ENCODE measurements around the gene DAB2. TPM values are rescaled to one million over a fixed set of nuclear protein-coding genes. Genes with fewer than 3 reads are reported as not detected.

The DAB2 gene
- total RNA-seq, 1 experiment from 2014 or later, result 14.1 TPM

DNA sequence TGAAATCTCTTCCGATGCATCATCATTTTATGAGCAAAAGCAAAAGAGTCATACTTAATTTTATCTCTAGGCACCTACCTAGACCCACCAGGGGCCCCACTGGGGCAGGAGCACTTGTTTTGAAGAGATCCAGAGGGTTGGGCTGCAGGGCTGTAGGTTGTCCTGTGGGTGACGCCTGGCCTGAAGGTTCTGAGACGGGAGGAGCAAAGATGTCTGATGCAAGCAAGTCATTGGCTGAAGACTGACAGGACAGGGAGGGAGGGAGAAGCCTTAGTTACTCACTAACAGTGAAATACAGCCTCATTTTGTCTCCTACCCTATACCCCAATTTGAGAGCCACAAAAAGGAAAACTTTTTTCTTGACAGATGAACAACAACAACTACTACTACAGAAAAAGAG is 43.4 kb downstream of the DAB2 start:
- CTCF ChIA-PET, result no interaction called here

DNA sequence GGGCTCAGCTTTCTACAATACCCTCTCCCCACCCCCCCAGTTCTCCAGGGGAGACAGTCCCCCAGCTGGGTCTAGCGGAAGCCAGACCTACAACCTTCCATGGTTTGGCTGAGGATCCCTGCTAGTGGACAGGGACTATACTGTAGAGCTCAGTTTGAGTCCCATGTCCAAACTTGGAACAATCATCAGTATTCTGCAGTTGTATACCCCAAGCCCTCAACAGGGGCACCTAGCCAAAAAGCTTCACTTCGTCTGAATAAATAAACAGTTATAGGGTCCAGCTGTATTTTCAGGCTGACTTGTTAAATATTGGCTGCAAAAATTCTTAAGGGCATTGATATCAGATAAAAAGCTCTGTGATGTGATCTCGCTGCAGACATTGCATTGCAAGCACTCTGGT is 45.1 kb downstream of the DAB2 start:
- H3F3A ChIP-seq (ENCODE audit: low read length, unreplicated experiment), result no peaks in the 10 kb centered on the region
- intact Hi-C loops (cut with micrococcal nuclease), result loop anchor here (5.0 kb wide), 1 partner anchor 162 kb away; the partner anchor contains the start of gene FYB1
- BruUV-seq (replicated peaks), result no TSS peak
- H2AFZ ChIP-seq (ENCODE audit: low read length), result no peak overlapping the region
- TF ChIP-seq, protein P1, sequence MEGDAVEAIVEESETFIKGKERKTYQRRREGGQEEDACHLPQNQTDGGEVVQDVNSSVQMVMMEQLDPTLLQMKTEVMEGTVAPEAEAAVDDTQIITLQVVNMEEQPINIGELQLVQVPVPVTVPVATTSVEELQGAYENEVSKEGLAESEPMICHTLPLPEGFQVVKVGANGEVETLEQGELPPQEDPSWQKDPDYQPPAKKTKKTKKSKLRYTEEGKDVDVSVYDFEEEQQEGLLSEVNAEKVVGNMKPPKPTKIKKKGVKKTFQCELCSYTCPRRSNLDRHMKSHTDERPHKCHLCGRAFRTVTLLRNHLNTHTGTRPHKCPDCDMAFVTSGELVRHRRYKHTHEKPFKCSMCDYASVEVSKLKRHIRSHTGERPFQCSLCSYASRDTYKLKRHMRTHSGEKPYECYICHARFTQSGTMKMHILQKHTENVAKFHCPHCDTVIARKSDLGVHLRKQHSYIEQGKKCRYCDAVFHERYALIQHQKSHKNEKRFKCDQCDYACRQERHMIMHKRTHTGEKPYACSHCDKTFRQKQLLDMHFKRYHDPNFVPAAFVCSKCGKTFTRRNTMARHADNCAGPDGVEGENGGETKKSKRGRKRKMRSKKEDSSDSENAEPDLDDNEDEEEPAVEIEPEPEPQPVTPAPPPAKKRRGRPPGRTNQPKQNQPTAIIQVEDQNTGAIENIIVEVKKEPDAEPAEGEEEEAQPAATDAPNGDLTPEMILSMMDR (conservative IDR thresholded peaks at IDR 0.05; ENCODE audit: low read depth, low read length), result no peak
- TF ChIP-seq EZH2 (IDR thresholded peaks at IDR 0.05; ENCODE audit: low read length, unreplicated experiment) (no peak), EZH2phosphoT487 (IDR thresholded peaks at IDR 0.05; ENCODE audit: borderline replicate concordance, low read length) (no peak)
- no peaks in the 10 kb centered on the region for H3K79me2 ChIP-seq (ENCODE audit: low read length)
- no peak overlapping the region for H3K9ac ChIP-seq (ENCODE audit: low read length)
- ChIA-PET CTCF (interaction anchor here (1.5 kb wide), 1 partner anchor 45 kb away, joined by 4 read pairs; the partner anchor contains the start of gene DAB2), POLR2A (ENCODE audit: unreplicated experiment) (no interaction called here)
- no peaks in the 10 kb centered on the region for H3K9me2 ChIP-seq (replicated peaks; ENCODE audit: low read length)
- no peaks in the 10 kb centered on the region for H3K9me3 ChIP-seq (ENCODE audit: low read length)
- H3K4me3 ChIP-seq (ENCODE audit: low read length), result no peak overlapping the region
- DNase-seq, result no peak
- no peak overlapping the region for H3K4me2 ChIP-seq (ENCODE audit: low read length)
- ATAC-seq, result no peak
- H3K27me3 ChIP-seq (ENCODE audit: low read length), result no peaks in the 10 kb centered on the region
- no peaks in the 10 kb centered on the region for H4K20me1 ChIP-seq (ENCODE audit: low read length)
- no peak overlapping the region for H3K27ac ChIP-seq (ENCODE audit: low read length)
- H3K4me1 ChIP-seq (ENCODE audit: insufficient read depth, low read length), result no peaks in the 10 kb centered on the region
- no peaks in the 10 kb centered on the region; the same call in 1 of the 2 replicates for H3K36me3 ChIP-seq (ENCODE audit: low read depth, low read length)

More for the DNA sequence above, 43.4 kb downstream of the DAB2 start:
- H4K20me1 ChIP-seq (ENCODE audit: low read length), result no peaks in the 10 kb centered on the region
- H3K9ac ChIP-seq (ENCODE audit: low read length), result no peak overlapping the region
- intact Hi-C loops (cut with micrococcal nuclease), result no loop called here
- DNase-seq, result no peak
- TF ChIP-seq, protein P1 (conservative IDR thresholded peaks at IDR 0.05; ENCODE audit: low read depth, low read length), result no peak
- TF ChIP-seq EZH2phosphoT487 (IDR thresholded peaks at IDR 0.05; ENCODE audit: borderline replicate concordance, low read length) (no peak), EZH2 (IDR thresholded peaks at IDR 0.05; ENCODE audit: low read length, unreplicated experiment) (no peak)
- no peaks in the 10 kb centered on the region for H3K27me3 ChIP-seq (ENCODE audit: low read length)
- no peaks in the 10 kb centered on the region for H3K79me2 ChIP-seq (ENCODE audit: low read length)
- H3K4me3 ChIP-seq (ENCODE audit: low read length), result no peak overlapping the region
- BruUV-seq (replicated peaks), result no TSS peak
- no peak overlapping the region for H3K27ac ChIP-seq (ENCODE audit: low read length)
- no peaks in the 10 kb centered on the region for H3K4me1 ChIP-seq (ENCODE audit: insufficient read depth, low read length)
- no peaks in the 10 kb centered on the region for H3F3A ChIP-seq (ENCODE audit: low read length, unreplicated experiment)
- POLR2A ChIA-PET (ENCODE audit: unreplicated experiment), result no interaction called here
- H3K9me2 ChIP-seq (replicated peaks; ENCODE audit: low read length), result no peaks in the 10 kb centered on the region
- no peak for ATAC-seq
- no peaks in the 10 kb centered on the region for H3K9me3 ChIP-seq (ENCODE audit: low read length)
- H2AFZ ChIP-seq (ENCODE audit: low read length), result no peak overlapping the region
- no peak overlapping the region for H3K4me2 ChIP-seq (ENCODE audit: low read length)
- no peaks in the 10 kb centered on the region; the same call in 1 of the 2 replicates for H3K36me3 ChIP-seq (ENCODE audit: low read depth, low read length)

DNA sequence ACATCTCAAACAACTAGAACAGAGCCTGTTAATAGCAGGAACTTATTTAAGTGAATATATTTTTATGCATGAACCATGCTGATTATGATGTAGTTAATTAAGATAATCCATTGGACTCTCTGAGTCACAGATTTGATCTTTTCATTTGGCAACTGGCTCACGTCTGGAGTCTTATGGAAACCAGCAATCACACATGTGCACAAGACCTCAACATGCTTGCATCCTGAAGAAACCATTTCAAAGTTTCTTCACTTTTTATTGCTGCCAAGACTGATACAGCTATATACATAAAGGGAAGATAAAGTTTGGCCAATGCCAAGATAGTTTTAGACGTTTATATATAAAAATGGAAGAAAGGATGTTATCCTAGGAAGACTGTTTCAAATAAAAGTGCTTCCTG is 47.2 kb downstream of the DAB2 start:
- CTCF ChIA-PET, result interaction anchor here (0.6 kb wide), 1 partner anchor 169 kb away, joined by 4 read pairs; no protein-coding TSS in a partner anchor
- POLR2A ChIA-PET (ENCODE audit: unreplicated experiment), result no interaction called here
- no peak overlapping the region for H2AFZ ChIP-seq (ENCODE audit: low read length)
- no peak overlapping the region for H3K4me3 ChIP-seq (ENCODE audit: low read length)
- H4K20me1 ChIP-seq (ENCODE audit: low read length), result no peaks in the 10 kb centered on the region
- BruUV-seq (replicated peaks), result no TSS peak
- DNase-seq, result no peak
- ATAC-seq, result no peak
- H3K9ac ChIP-seq (ENCODE audit: low read length), result no peak overlapping the region
- H3K79me2 ChIP-seq (ENCODE audit: low read length), result no peaks in the 10 kb centered on the region
- H3K4me2 ChIP-seq (ENCODE audit: low read length), result no peak overlapping the region
- H3K4me1 ChIP-seq (ENCODE audit: insufficient read depth, low read length), result no peaks in the 10 kb centered on the region
- H3K27me3 ChIP-seq (ENCODE audit: low read length), result no peaks in the 10 kb centered on the region
- TF ChIP-seq EZH2phosphoT487 (IDR thresholded peaks at IDR 0.05; ENCODE audit: borderline replicate concordance, low read length), result no peak
- no peak for TF ChIP-seq EZH2 (IDR thresholded peaks at IDR 0.05; ENCODE audit: low read length, unreplicated experiment)
- TF ChIP-seq, protein P1 (conservative IDR thresholded peaks at IDR 0.05; ENCODE audit: low read depth, low read length), result no peak
- H3K9me3 ChIP-seq (ENCODE audit: low read length), result no peaks in the 10 kb centered on the region
- H3K9me2 ChIP-seq (replicated peaks; ENCODE audit: low read length), result no peaks in the 10 kb centered on the region
- no peaks in the 10 kb centered on the region for H3F3A ChIP-seq (ENCODE audit: low read length, unreplicated experiment)
- intact Hi-C loops (cut with micrococcal nuclease), result loop anchor here (5.0 kb wide), 1 partner anchor 160 kb away; the partner anchor contains the start of gene FYB1
- H3K36me3 ChIP-seq (ENCODE audit: low read depth, low read length), result no peaks in the 10 kb centered on the region; the same call in 1 of the 2 replicates
- H3K27ac ChIP-seq (ENCODE audit: low read length), result no peak overlapping the region
